GM19239 (cell line): Measurements from ENCODE around the gene SLC35F6.
"Not testable (repeated sequence)": the region's sequence is repeated elsewhere in the genome, so short reads cannot be mapped to it uniquely, and the experiment has no call there.

ENCODE experiments used
- DNase-seq: peaks from one replicate; pipeline ENCODE4 v3.0.0; 2011; ENCODE audit warnings: low spot score; ENCODE audit not compliant: insufficient read length
- FAIRE-seq: peaks from 2 replicates; lab custom pipeline; 2011; peaks lifted over from hg19 to GRCh38; lab: Jason Lieb, UNC

Gene SLC35F6

DNA sequence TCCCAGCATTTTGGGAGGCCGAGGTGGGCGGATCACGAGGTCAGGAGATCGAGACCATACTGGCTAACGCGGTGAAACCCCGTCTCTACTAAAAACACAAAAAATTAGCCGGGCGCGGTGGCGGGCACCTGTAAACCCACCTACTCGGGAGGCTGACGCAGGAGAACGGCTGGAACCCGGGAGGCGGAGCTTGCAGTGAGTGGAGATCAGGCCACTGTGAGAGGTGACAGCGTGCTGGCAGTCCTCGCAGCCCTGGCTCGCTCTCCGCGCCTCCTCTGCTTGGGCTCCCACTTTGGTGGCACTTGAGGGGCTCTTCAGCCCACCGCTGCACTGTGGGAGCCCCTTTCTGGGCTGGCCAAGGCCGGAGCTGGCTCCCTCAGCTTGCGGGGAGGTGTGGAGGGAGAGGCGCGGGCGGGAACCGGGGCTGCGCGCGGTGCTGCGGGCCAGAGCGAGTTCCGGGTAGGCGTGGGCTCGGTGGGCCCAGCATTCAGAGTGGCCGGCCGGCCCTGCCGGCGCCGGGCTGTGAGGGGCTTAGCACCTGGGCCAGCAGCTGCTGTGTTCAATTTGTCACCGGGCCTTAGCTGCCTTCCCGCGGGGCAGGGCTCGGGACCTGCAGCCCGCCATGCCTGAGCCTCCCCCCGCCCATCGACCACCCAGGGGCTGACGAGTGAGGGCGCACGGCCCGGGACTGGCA, 50.1 kb downstream of the SLC35F6 start:
- FAIRE-seq, DNase-seq: not testable (repeated sequence)

DNA sequence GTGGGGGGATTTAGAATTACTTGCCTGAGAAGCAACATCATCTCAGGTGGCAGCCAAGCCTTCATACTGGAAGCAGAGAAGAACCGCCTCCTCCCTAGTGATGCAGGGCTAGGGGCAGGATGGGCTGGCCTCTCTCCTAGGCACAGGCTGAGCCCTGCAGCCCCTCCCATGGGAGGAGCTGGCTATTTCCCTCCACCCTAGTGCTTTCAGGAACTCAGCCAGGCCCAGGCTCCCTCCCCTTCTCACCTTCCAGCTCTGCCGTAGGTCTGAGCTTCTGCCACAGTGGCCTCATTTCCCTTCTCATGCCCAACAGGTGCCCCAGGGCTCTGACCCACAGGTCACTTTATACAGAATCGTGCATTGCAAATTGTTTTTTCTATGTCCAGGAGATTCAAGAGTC, 52.8 kb downstream of the SLC35F6 start:
- DNase-seq (no peak), FAIRE-seq (no peak)

DNA sequence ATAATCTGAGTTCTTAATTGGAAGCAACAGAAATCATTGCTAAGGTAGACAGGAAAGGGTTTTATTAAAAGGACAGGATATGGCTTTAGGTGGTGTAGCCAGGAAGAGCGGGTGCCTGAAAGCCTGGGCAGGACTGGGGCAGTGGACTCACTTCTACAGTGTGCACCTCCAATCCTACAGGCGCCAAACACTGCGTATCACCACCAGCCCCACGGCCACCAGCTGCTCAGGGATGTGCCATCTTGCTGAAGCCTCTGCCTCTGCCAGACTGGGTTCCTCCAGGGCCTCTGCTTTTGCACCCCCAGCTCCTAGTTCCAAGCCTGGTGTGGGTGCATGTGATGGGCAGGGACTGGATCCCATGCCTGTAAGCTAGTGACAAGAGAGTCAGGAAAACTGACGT, 54.2 kb downstream of the SLC35F6 start:
- no peak for FAIRE-seq
- no peak for DNase-seq

DNA sequence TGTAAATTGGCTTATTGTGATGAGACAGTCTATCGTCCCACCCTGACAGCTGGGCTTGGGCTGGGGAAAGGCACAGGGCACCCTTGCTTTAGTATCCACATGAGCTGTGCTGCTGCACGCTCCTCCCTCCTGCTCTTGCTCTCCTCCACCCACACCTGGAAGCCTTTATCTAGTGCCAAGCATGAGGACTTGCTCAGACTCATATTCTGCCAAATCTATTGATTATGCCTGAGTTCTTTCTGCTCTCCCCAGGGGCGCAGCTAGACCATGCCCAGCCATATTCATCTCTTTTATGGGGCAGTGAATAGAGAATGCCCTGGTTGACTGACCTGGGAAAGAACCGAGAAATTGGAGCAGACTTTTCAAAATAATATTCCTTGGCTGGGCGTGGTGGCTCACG, 54.9 kb downstream of the SLC35F6 start:
- FAIRE-seq, result no peak
- DNase-seq, result no peak

DNA sequence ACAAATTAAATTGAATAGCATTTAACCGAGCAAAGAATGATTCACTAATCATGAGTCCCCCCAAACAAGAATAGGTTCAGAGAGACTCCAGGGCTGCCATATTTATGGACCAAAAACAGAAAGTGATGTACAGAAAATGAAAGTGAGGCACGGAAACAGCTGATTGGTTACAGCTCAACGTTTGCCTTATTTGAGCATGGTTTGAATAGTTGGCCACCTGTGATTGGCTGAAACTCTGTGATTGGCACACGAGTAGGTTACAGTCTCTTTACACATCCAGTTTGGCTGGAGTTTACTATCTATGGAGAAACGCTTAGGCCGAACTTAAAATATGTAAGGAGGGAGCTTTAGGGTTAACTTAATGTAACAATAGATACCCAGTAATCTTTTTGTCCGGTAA, 56.8 kb downstream of the SLC35F6 start:
- DNase-seq, result no peak
- no peak for FAIRE-seq

DNA sequence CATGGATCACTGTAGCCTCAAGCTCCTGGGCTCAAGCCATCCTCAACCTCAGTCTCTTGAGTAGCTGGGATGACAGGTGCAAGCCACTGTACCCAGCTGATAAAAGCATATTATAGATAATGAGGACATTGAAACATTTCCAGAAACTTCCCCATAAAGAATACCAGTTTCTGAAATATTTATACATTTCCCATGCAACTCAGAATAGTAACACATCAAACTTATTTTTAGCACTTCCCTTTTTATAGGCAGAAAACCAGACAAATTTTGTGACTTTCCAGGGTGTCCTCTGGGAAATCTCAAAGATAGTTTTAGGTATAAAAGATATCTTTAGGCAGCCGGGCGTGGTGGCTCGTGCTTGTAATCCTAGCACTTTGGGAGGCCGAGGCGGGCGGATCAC, 58.8 kb downstream of the SLC35F6 start:
- DNase-seq (no peak), FAIRE-seq (no peak)
